HCEC 1CT (cell line): ENCODE data around the gene CDC42BPG.

Experiments
- DNase-seq: peaks from one replicate; pipeline ENCODE4 v3.0.0-alpha.2; 2017

Gene CDC42BPG

GRCh38 chr11:64803158-64803845, 41.2 kb downstream of the CDC42BPG start, which contains the start of gene MAP4K2:
TSS of gene MAP4K2 (minus strand) at chr11:64803214. CDS start at chr11:64803149, 65 bp downstream.
- DNase-seq = peak; percentile 83

GRCh38 chr11:64802370-64803157, 41.9 kb downstream of the CDC42BPG start:
- no peak for DNase-seq

- no peak for DNase-seq
Measured at GRCh38 chr11:64801561-64802369, 42.7 kb downstream of the CDC42BPG start.

GRCh38 chr11:64801158-64801464, 43.3 kb downstream of the CDC42BPG start:
- no peak for DNase-seq

- DNase-seq = no peak
Measured at GRCh38 chr11:64800303-64801157, 43.9 kb downstream of the CDC42BPG start.

- no peak for DNase-seq
Measured at GRCh38 chr11:64799623-64800302, 44.7 kb downstream of the CDC42BPG start.

- DNase-seq = no peak
Measured at GRCh38 chr11:64799256-64799622, 45.2 kb downstream of the CDC42BPG start.

GRCh38 chr11:64796757-64797541, 47.5 kb downstream of the CDC42BPG start:
- DNase-seq = no peak

GRCh38 chr11:64796047-64796756, 48.3 kb downstream of the CDC42BPG start:
- no peak for DNase-seq

- no peak for DNase-seq
Measured at GRCh38 chr11:64794526-64794925, 49.9 kb downstream of the CDC42BPG start.

GRCh38 chr11:64793271-64794160, 50.9 kb downstream of the CDC42BPG start:
- no peak for DNase-seq

- no peak for DNase-seq
Measured at GRCh38 chr11:64792482-64792881, 52.0 kb downstream of the CDC42BPG start.

- DNase-seq = no peak
Measured at GRCh38 chr11:64791781-64792291, 52.6 kb downstream of the CDC42BPG start.

GRCh38 chr11:64790205-64791095, 54.0 kb downstream of the CDC42BPG start:
- DNase-seq = no peak

GRCh38 chr11:64789331-64790204, 54.9 kb downstream of the CDC42BPG start:
- DNase-seq = no peak

- no peak for DNase-seq
Measured at GRCh38 chr11:64788321-64789215, 55.9 kb downstream of the CDC42BPG start.
